HEK293 (cell line): Measurements from ENCODE around the gene ACSL3.

Experiments
- ZIC2 ChIP-seq: fragments of 450-650 bp; formaldehyde crosslinking; IDR thresholded peaks from 2 replicates; pipeline ENCODE4 v1.5.1; 2016; ENCODE audit warnings: missing biosample characterization, missing genetic modification characterization
- ZNF292 ChIP-seq: fragments of 450-650 bp; formaldehyde crosslinking; IDR thresholded peaks from 2 replicates; pipeline ENCODE4 v1.5.1; 2016; ENCODE audit warnings: low read depth, missing biosample characterization, missing genetic modification characterization, borderline replicate concordance
- ZNF394 ChIP-seq: fragments of 450-650 bp; formaldehyde crosslinking; IDR thresholded peaks from 2 replicates; pipeline ENCODE4 v1.5.1; 2016; ENCODE audit warnings: missing biosample characterization, missing genetic modification characterization, mild to moderate bottlenecking, moderate library complexity, borderline replicate concordance
- ZNF624 ChIP-seq: fragments of 450-650 bp; formaldehyde crosslinking; IDR thresholded peaks from 2 replicates; pipeline ENCODE4 v1.5.1; 2017; ENCODE audit warnings: missing biosample characterization, missing genetic modification characterization
- ZNF768 ChIP-seq: fragments of 450-650 bp; formaldehyde crosslinking; IDR thresholded peaks from 2 replicates; pipeline ENCODE4 v1.5.1; 2018; ENCODE audit warnings: missing biosample characterization, mild to moderate bottlenecking, missing genetic modification characterization
- ZNF785 ChIP-seq: fragments of 450-650 bp; formaldehyde crosslinking; IDR thresholded peaks from 2 replicates; pipeline ENCODE4 v1.5.1; 2016; ENCODE audit warnings: missing biosample characterization, missing genetic modification characterization
- TF ChIP-seq, protein P1 (sequence below): fragments of 450-650 bp; formaldehyde crosslinking; IDR thresholded peaks from 2 replicates; pipeline ENCODE4 v1.5.1; 2016; ENCODE audit warnings: missing biosample characterization, missing genetic modification characterization
- TF ChIP-seq, protein P2 (sequence below): fragments of 450-650 bp; formaldehyde crosslinking; IDR thresholded peaks from 2 replicates; pipeline ENCODE4 v1.5.1; 2017; ENCODE audit warnings: missing biosample characterization, missing genetic modification characterization
- TF ChIP-seq, protein P3 (sequence below): fragments of 450-650 bp; formaldehyde crosslinking; IDR thresholded peaks from 2 replicates; pipeline ENCODE4 v1.5.1; 2016; ENCODE audit warnings: missing biosample characterization, missing genetic modification characterization
- TF ChIP-seq, protein P4 (sequence below): fragments of 450-650 bp; formaldehyde crosslinking; IDR thresholded peaks from 2 replicates; pipeline ENCODE4 v1.5.1; 2016; ENCODE audit warnings: missing biosample characterization, missing genetic modification characterization
- TF ChIP-seq, protein P5 (sequence below): sonication (generic); formaldehyde crosslinking; IDR thresholded peaks from 2 replicates; pipeline ENCODE4 v1.8.1; 2022; ENCODE audit warnings: mild to moderate bottlenecking, moderate library complexity, missing genetic modification reagents
- TF ChIP-seq, protein P6 (sequence below): fragments of 450-650 bp; formaldehyde crosslinking; IDR thresholded peaks from 2 replicates; pipeline ENCODE4 v1.5.1; 2016; ENCODE audit warnings: missing biosample characterization, missing genetic modification characterization, borderline replicate concordance

DNA sequence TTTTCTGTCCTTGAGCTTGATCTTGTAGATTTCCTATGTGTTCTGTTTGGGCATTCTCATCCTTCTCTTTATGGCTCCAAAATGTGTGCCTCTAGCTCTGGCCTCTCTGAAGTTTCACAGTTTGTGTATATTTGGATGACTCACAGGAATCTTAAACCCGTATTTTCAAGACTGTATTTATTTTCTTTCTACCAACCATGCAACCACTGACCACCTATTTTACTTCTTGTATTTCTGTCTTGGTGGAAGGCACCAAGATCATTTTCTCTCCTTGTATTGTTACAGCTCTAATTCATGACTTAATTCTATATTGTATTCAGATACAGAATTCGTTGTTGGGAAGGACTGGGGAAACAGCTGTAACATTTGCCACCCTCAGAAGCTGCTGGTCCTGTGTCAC, 39.5 kb downstream of the ACSL3 start:
- TF ChIP-seq ZNF624 (tag by site-specific recombination) (no peak), ZNF292 (tag by site-specific recombination) (no peak), ZNF394 (tag by site-specific recombination) (no peak), ZNF768 (tag by site-specific recombination) (no peak), ZIC2 (tag by site-specific recombination) (no peak), ZNF785 (tag by site-specific recombination) (no peak)
- TF ChIP-seq, protein P1, sequence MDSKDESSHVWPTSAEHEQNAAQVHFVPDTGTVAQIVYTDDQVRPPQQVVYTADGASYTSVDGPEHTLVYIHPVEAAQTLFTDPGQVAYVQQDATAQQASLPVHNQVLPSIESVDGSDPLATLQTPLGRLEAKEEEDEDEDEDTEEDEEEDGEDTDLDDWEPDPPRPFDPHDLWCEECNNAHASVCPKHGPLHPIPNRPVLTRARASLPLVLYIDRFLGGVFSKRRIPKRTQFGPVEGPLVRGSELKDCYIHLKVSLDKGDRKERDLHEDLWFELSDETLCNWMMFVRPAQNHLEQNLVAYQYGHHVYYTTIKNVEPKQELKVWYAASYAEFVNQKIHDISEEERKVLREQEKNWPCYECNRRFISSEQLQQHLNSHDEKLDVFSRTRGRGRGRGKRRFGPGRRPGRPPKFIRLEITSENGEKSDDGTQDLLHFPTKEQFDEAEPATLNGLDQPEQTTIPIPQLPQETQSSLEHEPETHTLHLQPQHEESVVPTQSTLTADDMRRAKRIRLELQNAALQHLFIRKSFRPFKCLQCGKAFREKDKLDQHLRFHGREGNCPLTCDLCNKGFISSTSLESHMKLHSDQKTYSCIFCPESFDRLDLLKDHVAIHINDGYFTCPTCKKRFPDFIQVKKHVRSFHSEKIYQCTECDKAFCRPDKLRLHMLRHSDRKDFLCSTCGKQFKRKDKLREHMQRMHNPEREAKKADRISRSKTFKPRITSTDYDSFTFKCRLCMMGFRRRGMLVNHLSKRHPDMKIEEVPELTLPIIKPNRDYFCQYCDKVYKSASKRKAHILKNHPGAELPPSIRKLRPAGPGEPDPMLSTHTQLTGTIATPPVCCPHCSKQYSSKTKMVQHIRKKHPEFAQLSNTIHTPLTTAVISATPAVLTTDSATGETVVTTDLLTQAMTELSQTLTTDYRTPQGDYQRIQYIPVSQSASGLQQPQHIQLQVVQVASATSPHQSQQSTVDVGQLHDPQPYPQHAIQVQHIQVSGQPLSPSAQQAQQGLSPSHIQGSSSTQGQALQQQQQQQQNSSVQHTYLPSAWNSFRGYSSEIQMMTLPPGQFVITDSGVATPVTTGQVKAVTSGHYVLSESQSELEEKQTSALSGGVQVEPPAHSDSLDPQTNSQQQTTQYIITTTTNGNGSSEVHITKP (tag by site-specific recombination), result no peak
- TF ChIP-seq, protein P2, sequence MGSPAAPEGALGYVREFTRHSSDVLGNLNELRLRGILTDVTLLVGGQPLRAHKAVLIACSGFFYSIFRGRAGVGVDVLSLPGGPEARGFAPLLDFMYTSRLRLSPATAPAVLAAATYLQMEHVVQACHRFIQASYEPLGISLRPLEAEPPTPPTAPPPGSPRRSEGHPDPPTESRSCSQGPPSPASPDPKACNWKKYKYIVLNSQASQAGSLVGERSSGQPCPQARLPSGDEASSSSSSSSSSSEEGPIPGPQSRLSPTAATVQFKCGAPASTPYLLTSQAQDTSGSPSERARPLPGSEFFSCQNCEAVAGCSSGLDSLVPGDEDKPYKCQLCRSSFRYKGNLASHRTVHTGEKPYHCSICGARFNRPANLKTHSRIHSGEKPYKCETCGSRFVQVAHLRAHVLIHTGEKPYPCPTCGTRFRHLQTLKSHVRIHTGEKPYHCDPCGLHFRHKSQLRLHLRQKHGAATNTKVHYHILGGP (tag by site-specific recombination), result no peak
- TF ChIP-seq, protein P3, sequence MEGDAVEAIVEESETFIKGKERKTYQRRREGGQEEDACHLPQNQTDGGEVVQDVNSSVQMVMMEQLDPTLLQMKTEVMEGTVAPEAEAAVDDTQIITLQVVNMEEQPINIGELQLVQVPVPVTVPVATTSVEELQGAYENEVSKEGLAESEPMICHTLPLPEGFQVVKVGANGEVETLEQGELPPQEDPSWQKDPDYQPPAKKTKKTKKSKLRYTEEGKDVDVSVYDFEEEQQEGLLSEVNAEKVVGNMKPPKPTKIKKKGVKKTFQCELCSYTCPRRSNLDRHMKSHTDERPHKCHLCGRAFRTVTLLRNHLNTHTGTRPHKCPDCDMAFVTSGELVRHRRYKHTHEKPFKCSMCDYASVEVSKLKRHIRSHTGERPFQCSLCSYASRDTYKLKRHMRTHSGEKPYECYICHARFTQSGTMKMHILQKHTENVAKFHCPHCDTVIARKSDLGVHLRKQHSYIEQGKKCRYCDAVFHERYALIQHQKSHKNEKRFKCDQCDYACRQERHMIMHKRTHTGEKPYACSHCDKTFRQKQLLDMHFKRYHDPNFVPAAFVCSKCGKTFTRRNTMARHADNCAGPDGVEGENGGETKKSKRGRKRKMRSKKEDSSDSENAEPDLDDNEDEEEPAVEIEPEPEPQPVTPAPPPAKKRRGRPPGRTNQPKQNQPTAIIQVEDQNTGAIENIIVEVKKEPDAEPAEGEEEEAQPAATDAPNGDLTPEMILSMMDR (tag by site-specific recombination), result no peak
- TF ChIP-seq, protein P4, sequence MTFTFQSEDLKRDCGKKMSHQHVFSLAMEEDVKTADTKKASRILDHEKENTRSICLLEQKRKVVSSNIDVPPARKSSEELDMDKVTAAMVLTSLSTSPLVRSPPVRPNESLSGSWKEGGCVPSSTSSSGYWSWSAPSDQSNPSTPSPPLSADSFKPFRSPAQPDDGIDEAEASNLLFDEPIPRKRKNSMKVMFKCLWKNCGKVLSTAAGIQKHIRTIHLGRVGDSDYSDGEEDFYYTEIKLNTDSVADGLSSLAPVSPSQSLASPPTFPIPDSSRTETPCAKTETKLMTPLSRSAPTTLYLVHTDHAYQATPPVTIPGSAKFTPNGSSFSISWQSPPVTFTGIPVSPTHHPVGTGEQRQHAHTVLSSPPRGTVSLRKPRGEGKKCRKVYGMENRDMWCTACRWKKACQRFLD, result no peak
- TF ChIP-seq, protein P5, sequence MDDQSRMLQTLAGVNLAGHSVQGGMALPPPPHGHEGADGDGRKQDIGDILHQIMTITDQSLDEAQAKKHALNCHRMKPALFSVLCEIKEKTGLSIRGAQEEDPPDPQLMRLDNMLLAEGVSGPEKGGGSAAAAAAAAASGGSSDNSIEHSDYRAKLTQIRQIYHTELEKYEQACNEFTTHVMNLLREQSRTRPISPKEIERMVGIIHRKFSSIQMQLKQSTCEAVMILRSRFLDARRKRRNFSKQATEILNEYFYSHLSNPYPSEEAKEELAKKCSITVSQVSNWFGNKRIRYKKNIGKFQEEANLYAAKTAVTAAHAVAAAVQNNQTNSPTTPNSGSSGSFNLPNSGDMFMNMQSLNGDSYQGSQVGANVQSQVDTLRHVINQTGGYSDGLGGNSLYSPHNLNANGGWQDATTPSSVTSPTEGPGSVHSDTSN (CRISPR knock-in tag), result no peak
- TF ChIP-seq, protein P6, sequence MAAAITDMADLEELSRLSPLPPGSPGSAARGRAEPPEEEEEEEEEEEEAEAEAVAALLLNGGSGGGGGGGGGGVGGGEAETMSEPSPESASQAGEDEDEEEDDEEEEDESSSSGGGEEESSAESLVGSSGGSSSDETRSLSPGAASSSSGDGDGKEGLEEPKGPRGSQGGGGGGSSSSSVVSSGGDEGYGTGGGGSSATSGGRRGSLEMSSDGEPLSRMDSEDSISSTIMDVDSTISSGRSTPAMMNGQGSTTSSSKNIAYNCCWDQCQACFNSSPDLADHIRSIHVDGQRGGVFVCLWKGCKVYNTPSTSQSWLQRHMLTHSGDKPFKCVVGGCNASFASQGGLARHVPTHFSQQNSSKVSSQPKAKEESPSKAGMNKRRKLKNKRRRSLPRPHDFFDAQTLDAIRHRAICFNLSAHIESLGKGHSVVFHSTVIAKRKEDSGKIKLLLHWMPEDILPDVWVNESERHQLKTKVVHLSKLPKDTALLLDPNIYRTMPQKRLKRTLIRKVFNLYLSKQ, result no peak
